ENCODE results near the gene FAHD2B.
"Not testable (repeated sequence)": the region's sequence is repeated elsewhere in the genome, so short reads cannot be mapped to it uniquely, and the experiment has no call there.

- not testable (repeated sequence) for TF ChIP-seq ZNF701 (tag by site-specific recombination; IDR thresholded peaks at IDR 0.05); CTCF (tag by site-specific recombination; IDR thresholded peaks at IDR 0.05); ZNF571 (tag by site-specific recombination; IDR thresholded peaks at IDR 0.05); ZNF670 (tag by site-specific recombination; IDR thresholded peaks at IDR 0.05; ENCODE audit: low read depth); KLF9 (tag by site-specific recombination; IDR thresholded peaks at IDR 0.05; ENCODE audit: low read depth); ZNF10 (tag by site-specific recombination; IDR thresholded peaks at IDR 0.05); GLIS2 (tag by site-specific recombination; IDR thresholded peaks at IDR 0.05); MEIS1 (CRISPR knock-in tag; IDR thresholded peaks at IDR 0.05; ENCODE audit: borderline replicate concordance)
Observed at GRCh38 chr2:97080855-97081254, 13.8 kb downstream of the FAHD2B start.

All from HEK293 (cell line).